Retinal pigment epithelial cell (primary cell): ENCODE measurements around the gene IGFBP3.

Experiments
- DNase-seq: peaks from one replicate; pipeline ENCODE4 v3.0.0-alpha.2; 2010; ENCODE audit warnings: low read depth
- H3K4me3 ChIP-seq: 2 replicates; pipeline ENCODE4 v1.5.1; 2011; ENCODE audit warnings: mild to moderate bottlenecking, low read length, control low read depth, moderate library complexity
- TF ChIP-seq, protein P1 (sequence below): conservative IDR thresholded peaks from 2 replicates; pipeline ENCODE4 v1.5.1; 2011; ENCODE audit warnings: low read depth, low read length, control low read depth, inconsistent platforms

IGFBP3 gene

DNA sequence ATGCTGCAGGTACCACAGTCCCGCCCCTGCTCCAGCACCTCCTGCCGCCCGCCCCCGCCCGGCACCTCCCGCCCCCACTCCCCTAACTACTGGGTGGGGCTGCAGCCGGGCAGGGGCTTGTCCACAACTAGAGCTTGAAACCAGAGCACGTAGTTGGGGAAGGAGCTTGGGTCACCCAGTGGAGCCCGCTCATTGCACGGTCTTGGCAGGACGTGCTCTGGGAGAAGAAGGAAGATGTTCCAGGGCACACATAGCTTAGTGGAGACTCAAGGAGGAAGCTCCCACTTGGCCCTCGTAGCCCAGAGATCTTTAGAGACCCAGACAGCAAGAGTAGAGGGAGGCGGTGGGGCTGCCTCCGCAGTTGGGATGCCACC lies 32.1 kb downstream of the IGFBP3 start:
- H3K4me3 ChIP-seq, result peak overlapping the region; percentile 8
- no peak for DNase-seq
- TF ChIP-seq, protein P1, sequence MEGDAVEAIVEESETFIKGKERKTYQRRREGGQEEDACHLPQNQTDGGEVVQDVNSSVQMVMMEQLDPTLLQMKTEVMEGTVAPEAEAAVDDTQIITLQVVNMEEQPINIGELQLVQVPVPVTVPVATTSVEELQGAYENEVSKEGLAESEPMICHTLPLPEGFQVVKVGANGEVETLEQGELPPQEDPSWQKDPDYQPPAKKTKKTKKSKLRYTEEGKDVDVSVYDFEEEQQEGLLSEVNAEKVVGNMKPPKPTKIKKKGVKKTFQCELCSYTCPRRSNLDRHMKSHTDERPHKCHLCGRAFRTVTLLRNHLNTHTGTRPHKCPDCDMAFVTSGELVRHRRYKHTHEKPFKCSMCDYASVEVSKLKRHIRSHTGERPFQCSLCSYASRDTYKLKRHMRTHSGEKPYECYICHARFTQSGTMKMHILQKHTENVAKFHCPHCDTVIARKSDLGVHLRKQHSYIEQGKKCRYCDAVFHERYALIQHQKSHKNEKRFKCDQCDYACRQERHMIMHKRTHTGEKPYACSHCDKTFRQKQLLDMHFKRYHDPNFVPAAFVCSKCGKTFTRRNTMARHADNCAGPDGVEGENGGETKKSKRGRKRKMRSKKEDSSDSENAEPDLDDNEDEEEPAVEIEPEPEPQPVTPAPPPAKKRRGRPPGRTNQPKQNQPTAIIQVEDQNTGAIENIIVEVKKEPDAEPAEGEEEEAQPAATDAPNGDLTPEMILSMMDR, result no peak

DNA sequence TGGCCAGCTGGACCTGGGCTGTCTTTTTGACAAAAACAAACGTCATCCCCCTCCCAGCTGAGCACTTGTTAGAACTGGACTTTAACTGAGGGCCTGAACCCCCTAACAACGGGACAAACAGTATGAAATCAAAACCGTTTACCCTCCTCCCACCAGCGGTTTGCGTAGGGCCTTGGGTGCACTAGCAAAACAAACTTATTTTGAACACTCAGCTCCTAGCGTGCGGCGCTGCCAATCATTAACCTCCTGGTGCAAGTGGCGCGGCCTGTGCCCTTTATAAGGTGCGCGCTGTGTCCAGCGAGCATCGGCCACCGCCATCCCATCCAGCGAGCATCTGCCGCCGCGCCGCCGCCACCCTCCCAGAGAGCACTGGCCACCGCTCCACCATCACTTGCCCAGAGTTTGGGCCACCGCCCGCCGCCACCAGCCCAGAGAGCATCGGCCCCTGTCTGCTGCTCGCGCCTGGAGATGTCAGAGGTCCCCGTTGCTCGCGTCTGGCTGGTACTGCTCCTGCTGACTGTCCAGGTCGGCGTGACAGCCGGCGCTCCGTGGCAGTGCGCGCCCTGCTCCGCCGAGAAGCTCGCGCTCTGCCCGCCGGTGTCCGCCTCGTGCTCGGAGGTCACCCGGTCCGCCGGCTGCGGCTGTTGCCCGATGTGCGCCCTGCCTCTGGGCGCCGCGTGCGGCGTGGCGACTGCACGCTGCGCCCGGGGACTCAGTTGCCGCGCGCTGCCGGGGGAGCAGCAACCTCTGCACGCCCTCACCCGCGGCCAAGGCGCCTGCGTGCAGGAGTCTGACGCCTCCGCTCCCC lies 32.7 kb downstream of the IGFBP3 start, which contains the start of gene IGFBP1:
IGFBP1 (plus strand) TSS at position 304 of the 808 bp plus-strand sequence; CDS start at position 469, 165 bp downstream.
- TF ChIP-seq, protein P1, result no peak
- DNase-seq, result no peak
- peak within 1 kb of the TSS; percentile 42 for H3K4me3 ChIP-seq

DNA sequence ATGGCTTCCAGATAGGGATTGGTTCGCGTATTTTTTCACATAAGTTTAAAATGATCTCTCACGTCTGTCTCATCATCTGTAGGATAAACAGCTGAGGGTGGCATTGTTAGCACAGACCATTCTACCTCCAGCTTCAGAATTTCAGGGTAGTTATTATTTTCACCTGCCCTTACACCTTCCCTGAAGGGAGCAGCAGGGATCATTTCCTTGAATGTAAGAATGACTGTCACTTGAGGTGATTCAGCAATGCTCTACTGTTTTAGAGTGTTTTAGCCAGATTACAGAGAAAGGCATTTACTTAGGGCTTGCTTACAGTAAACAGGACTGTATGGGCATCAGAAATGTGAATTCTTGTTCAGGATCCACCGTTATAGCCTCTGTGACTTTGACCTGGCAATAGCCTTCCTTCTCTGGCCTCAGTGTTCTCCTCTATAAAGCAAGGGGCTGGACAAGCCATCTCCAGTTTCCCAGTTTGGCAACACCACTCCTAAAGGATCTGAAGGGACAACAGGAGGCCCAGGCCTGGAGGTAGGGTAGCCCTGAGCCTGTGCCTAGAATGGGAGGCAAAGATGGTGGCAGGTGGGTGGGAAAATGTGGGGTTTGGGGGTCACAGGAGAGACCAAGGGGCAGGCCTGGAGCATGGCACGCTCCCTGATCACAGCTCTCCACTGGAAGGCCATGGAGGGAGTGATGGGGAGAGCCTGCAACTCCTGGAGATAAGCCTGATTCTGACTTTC lies 34.0 kb downstream of the IGFBP3 start:
- H3K4me3 ChIP-seq, result no peak overlapping the region
- TF ChIP-seq, protein P1, result no peak
- DNase-seq, result no peak

DNA sequence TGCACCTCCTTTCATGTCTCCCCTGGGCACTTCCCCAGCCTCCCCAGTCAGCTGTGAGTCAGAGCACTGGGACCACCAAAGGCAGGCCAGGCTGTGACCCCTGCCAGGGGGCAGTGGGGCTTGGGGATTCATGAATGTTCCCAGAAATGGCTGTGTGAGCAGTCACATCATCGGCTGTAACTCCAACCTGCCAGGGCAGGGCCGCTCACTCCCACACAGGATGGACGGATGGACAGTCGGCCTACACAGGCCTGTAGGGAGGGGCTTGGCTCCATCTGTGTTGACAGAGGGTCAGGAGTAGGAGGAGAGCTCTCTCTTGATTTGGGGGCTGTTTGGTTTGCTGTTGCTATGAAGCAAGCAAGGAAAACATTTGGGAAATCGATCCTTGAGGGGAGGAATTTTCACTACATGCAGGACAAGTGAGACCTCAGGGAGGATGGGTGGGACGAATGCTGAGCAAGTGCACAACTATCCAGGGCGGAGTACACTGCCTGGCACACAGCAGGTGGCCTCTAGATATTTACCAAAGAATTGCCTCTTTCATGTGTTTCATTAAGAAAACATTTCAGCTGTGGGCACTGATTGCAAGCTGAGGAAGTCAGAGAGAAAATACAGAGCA lies 35.7 kb downstream of the IGFBP3 start:
- TF ChIP-seq, protein P1, result no peak
- no peak for DNase-seq
- no peak overlapping the region for H3K4me3 ChIP-seq

- DNase-seq, result no peak
- H3K4me3 ChIP-seq, result no peak overlapping the region
- TF ChIP-seq, protein P1, result no peak
These were observed 36.9 kb downstream of the IGFBP3 start for GRCh38 chr7:45884136-45884535.

DNA sequence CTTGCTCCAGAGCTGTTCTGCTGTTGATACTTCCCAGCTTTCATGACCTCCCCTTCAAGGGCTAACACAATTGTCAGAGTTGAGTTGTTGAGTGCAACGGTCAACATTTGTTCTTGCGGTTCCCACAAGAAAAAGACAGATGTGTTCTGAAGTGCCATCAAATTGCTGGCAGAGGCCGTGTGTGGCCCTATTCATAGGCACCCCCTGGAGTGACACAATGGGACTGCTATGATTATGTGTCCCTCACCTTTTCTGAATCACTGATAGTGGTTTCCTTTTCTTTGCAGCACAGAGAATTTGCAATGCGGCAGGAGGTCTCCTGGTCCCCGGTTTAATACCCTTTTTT lies 38.6 kb downstream of the IGFBP3 start:
- TF ChIP-seq, protein P1, result no peak
- no peak overlapping the region for H3K4me3 ChIP-seq
- no peak for DNase-seq
